Measurements from ENCODE around the gene MYRIP. TPM values are rescaled to one million over a fixed set of nuclear protein-coding genes. Genes with fewer than 3 reads are reported as not detected.
"Not testable (repeated sequence)": the region's sequence is repeated elsewhere in the genome, so short reads cannot be mapped to it uniquely, and the experiment has no call there.

MYRIP gene
- total and polyA plus RNA-seq, 10 donors, result 1.5 to 35.2 (median 16.2) TPM

- TF ChIP-seq POLR2AphosphoS5 (IDR thresholded peaks at IDR 0.05) (no peak), CTCF (IDR thresholded peaks at IDR 0.05 in 8 of 11, conservative IDR thresholded peaks at IDR 0.05 in 3 of 11) (no peak), POLR2A (IDR thresholded peaks at IDR 0.05) (no peak)
- Histone ChIP-seq H3K36me3 (no peaks in the 10 kb centered on the region), H3K4me1 (no peaks in the 10 kb centered on the region), H3K27me3 (replicated peaks in 1 of 7) (peaks cover 0 to 4% (median 0%) of the 10 kb centered on the region in 7 donors), H3K27ac (no peak overlapping the region), H3K9me3 (peaks cover 0 to 30% (median 21%) of the 10 kb centered on the region in 8 donors), H3K4me3 (no peak overlapping the region)
- DNase-seq, result no peak
- 87 to 96% (median 93%) methylated on average over 2 of the region's 2 CpGs for WGBS, 5 donors
- intact Hi-C loops (cut with DNase I; ENCODE audit: low total_unique reads), result no loop called here
Observed at GRCh38 chr3:40024526-40024925, 215.1 kb downstream of the MYRIP start.

GRCh38 chr3:40025892-40026291 is 216.5 kb downstream of the MYRIP start:
- H3K4me3 ChIP-seq; H3K4me1 ChIP-seq; H3K36me3 ChIP-seq; H3K27ac ChIP-seq; DNase-seq; intact Hi-C loops (cut with DNase I; ENCODE audit: low total_unique reads); H3K27me3 ChIP-seq (replicated peaks in 1 of 7): not testable (repeated sequence)
- 91 to 96% (median 92%) methylated on average over 9 of the region's 9 CpGs for WGBS, 5 donors
- H3K9me3 ChIP-seq, result peaks cover 0 to 30% (median 21%) of the 10 kb centered on the region in 8 donors

GRCh38 chr3:40035177-40035576 is 225.8 kb downstream of the MYRIP start:
- intact Hi-C loops (cut with DNase I; ENCODE audit: low total_unique reads), result no loop called here
- no peak for DNase-seq
- no peak for TF ChIP-seq CTCF (IDR thresholded peaks at IDR 0.05 in 8 of 11, conservative IDR thresholded peaks at IDR 0.05 in 3 of 11)
- no peak for TF ChIP-seq POLR2A (IDR thresholded peaks at IDR 0.05)
- TF ChIP-seq POLR2AphosphoS5 (IDR thresholded peaks at IDR 0.05), result no peak
- Histone ChIP-seq H3K4me1 (no peaks in the 10 kb centered on the region), H3K4me3 (no peak overlapping the region), H3K27me3 (replicated peaks in 1 of 7) (no peaks in the 10 kb centered on the region), H3K36me3 (no peaks in the 10 kb centered on the region), H3K9me3 (no peaks in the 10 kb centered on the region), H3K27ac (no peak overlapping the region)
- 88 to 94% (median 93%) methylated on average over 4 of the region's 4 CpGs for WGBS, 5 donors

GRCh38 chr3:40037582-40037981 is 228.2 kb downstream of the MYRIP start:
- H3K27ac ChIP-seq, result no peak overlapping the region
- no peak for DNase-seq
- intact Hi-C loops (cut with DNase I; ENCODE audit: low total_unique reads), result no loop called here
- no peaks in the 10 kb centered on the region for H3K36me3 ChIP-seq
- H3K4me3 ChIP-seq, result no peak overlapping the region
- no peaks in the 10 kb centered on the region for H3K9me3 ChIP-seq
- TF ChIP-seq POLR2A (IDR thresholded peaks at IDR 0.05), result no peak
- no peak for TF ChIP-seq CTCF (IDR thresholded peaks at IDR 0.05 in 8 of 11, conservative IDR thresholded peaks at IDR 0.05 in 3 of 11)
- TF ChIP-seq POLR2AphosphoS5 (IDR thresholded peaks at IDR 0.05), result no peak
- no peaks in the 10 kb centered on the region for H3K4me1 ChIP-seq
- H3K27me3 ChIP-seq (replicated peaks in 1 of 7), result no peaks in the 10 kb centered on the region
